Chondrocyte (in vitro differentiated cells): Measurements from ENCODE around the gene GALM. TPM values are rescaled to one million over a fixed set of nuclear protein-coding genes. Genes with fewer than 3 reads are reported as not detected.

Source experiments
- DNase-seq: peaks from one replicate; pipeline ENCODE4 v3.0.0; 2021; ENCODE audit warnings: mixed read lengths, low spot score
- H3K27ac Mint-ChIP-seq: one replicate; pipeline ENCODE4 v1.8.0; 2021; ENCODE audit warnings: mild to moderate bottlenecking, moderate library complexity, mixed read lengths; ENCODE audit not compliant: unreplicated experiment
- H3K27me3 Mint-ChIP-seq: 2 replicates; pipeline ENCODE4 v1.8.0; 2021; ENCODE audit warnings: low read depth, mixed read lengths
- H3K36me3 Mint-ChIP-seq: 2 replicates; pipeline ENCODE4 v1.8.0; 2021; ENCODE audit warnings: low read depth, mixed read lengths
- H3K4me1 Mint-ChIP-seq: 2 replicates; pipeline ENCODE4 v1.8.0; 2021; ENCODE audit warnings: low read depth, mild to moderate bottlenecking, mixed read lengths
- H3K4me3 Mint-ChIP-seq: one replicate; pipeline ENCODE4 v1.8.0; 2021; ENCODE audit warnings: mild to moderate bottlenecking, moderate library complexity, mixed read lengths; ENCODE audit not compliant: unreplicated experiment
- H3K9me3 Mint-ChIP-seq: 2 replicates; pipeline ENCODE4 v1.8.0; 2021; ENCODE audit warnings: low read depth, mixed read lengths
- total RNA-seq: library from RNA; stranded (reverse); gene quantifications from 3 replicates; pipeline ENCODE4 v1.2.1, GENCODE V29; 2021
- TF ChIP-seq, protein P1 (sequence below): fragments of 200-600 bp; sonication (generic); IDR thresholded peaks from 2 replicates; pipeline ENCODE4 v1.5.0; 2021; ENCODE audit warnings: antibody characterized with exemption, mild to moderate bottlenecking, moderate library complexity

The GALM gene
- total RNA-seq, 1 donor from 2014 or later: 4.7 TPM

GRCh38 chr2:38739524-38739923, 73.6 kb downstream of the GALM start:
- TF ChIP-seq, protein P1, sequence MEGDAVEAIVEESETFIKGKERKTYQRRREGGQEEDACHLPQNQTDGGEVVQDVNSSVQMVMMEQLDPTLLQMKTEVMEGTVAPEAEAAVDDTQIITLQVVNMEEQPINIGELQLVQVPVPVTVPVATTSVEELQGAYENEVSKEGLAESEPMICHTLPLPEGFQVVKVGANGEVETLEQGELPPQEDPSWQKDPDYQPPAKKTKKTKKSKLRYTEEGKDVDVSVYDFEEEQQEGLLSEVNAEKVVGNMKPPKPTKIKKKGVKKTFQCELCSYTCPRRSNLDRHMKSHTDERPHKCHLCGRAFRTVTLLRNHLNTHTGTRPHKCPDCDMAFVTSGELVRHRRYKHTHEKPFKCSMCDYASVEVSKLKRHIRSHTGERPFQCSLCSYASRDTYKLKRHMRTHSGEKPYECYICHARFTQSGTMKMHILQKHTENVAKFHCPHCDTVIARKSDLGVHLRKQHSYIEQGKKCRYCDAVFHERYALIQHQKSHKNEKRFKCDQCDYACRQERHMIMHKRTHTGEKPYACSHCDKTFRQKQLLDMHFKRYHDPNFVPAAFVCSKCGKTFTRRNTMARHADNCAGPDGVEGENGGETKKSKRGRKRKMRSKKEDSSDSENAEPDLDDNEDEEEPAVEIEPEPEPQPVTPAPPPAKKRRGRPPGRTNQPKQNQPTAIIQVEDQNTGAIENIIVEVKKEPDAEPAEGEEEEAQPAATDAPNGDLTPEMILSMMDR: no peak
- H3K27ac Mint-ChIP-seq: no peak overlapping the region
- H3K9me3 Mint-ChIP-seq: peaks cover 3% of the 10 kb centered on the region
- H3K4me3 Mint-ChIP-seq: no peak overlapping the region
- DNase-seq: no peak
- no peaks in the 10 kb centered on the region for H3K27me3 Mint-ChIP-seq
- peaks cover 16% of the 10 kb centered on the region for H3K4me1 Mint-ChIP-seq
- peaks cover 10% of the 10 kb centered on the region for H3K36me3 Mint-ChIP-seq

- DNase-seq: no peak
- Mint-ChIP-seq H3K27me3 (no peaks in the 10 kb centered on the region), H3K4me1 (peaks cover 17% of the 10 kb centered on the region), H3K4me3 (no peak overlapping the region), H3K27ac (peak overlapping the region; percentile 54), H3K36me3 (peaks cover 20% of the 10 kb centered on the region), H3K9me3 (peaks cover 3% of the 10 kb centered on the region)
- TF ChIP-seq, protein P1: peak; percentile 87
Measured at GRCh38 chr2:38740851-38741731, 75.2 kb downstream of the GALM start.

- no peak overlapping the region for H3K4me3 Mint-ChIP-seq
- H3K36me3 Mint-ChIP-seq: peaks cover 37% of the 10 kb centered on the region
Measured at GRCh38 chr2:38742797-38743559, 77.1 kb downstream of the GALM start.

GRCh38 chr2:38743672-38744398, 77.9 kb downstream of the GALM start:
- no peak overlapping the region for H3K27ac Mint-ChIP-seq
- peaks cover 24% of the 10 kb centered on the region for H3K4me1 Mint-ChIP-seq
- TF ChIP-seq, protein P1: no peak
- H3K4me3 Mint-ChIP-seq: no peak overlapping the region
- peaks cover 42% of the 10 kb centered on the region for H3K36me3 Mint-ChIP-seq
- H3K27me3 Mint-ChIP-seq: no peaks in the 10 kb centered on the region
- H3K9me3 Mint-ChIP-seq: peaks cover 3% of the 10 kb centered on the region
- no peak for DNase-seq

More at GRCh38 chr2:38742797-38743559, 77.1 kb downstream of the GALM start:
- Mint-ChIP-seq H3K9me3 (peaks cover 3% of the 10 kb centered on the region), H3K4me1 (peaks cover 20% of the 10 kb centered on the region), H3K27me3 (no peaks in the 10 kb centered on the region), H3K27ac (peak overlapping the region; percentile 17)
- TF ChIP-seq, protein P1: no peak
- no peak for DNase-seq

DNA sequence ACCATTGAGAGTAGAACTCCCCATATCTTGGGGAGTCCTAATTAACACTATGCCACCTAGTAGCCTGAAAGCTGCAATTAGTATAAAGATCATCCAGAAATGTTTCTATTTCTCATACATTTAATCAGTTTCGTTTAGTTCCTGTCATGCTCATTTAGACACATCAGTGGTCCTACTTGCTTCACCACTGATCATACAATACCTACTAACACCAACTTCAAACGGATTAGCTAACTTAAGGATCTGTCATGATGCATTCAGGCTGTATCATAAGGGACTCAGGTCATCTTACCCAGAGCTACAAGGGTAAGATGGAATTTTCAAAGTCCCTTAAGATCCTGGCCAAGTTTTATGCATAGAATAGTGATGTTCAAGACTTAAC, 78.5 kb downstream of the GALM start:
- TF ChIP-seq, protein P1: no peak
- Mint-ChIP-seq H3K9me3 (no peaks in the 10 kb centered on the region), H3K27me3 (no peaks in the 10 kb centered on the region), H3K36me3 (peaks cover 42% of the 10 kb centered on the region), H3K4me3 (no peak overlapping the region), H3K4me1 (peaks cover 28% of the 10 kb centered on the region), H3K27ac (no peak overlapping the region)
- DNase-seq: no peak
